Ammon's horn (tissue), 1 donor: ENCODE measurements around the gene ACTN4.

ENCODE experiments used
- DNase-seq: peaks from one replicate; pipeline ENCODE4 v3.0.0-alpha.2; 2016; ENCODE audit warnings: low spot score

ACTN4 gene

DNA sequence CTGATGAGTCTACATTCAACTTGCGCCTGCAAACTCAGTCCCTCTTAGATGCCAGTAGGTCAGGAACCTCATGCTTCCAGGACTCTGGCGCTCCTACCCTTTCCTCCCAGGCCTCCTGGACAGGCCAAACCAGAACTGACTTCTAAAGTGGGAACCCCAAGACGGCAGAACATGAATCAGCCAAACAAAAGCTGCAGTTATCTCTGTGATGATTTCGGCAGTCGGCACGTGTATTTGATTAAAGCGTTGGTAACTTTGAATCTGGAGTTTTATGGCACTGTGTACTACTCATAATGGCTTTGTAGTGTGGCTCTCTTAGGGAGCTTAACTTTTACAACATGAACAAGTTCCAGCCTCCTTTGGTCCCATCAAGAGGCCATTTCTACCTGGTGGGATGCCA lies 13.7 kb downstream of the ACTN4 start:
- DNase-seq: no peak

DNA sequence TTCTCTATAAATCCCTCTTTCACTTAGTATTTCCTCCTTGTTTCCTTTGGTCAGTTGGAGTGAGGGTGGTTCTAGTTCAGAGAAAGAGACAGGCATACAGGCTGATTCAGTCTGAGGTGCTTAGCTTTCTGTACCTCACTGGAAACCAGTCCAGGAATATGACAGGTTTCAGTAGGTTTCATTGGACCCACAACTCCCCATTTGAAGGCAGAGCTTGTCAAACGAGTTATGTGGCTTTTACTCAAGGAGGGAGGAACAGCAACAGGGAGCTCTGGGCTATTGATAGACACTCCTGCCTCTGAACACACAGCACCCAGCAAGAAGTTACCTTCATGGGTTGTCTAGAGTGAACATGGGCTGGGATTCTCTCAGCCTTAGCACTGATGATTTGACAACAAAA lies 14.5 kb downstream of the ACTN4 start:
- DNase-seq: no peak

DNA sequence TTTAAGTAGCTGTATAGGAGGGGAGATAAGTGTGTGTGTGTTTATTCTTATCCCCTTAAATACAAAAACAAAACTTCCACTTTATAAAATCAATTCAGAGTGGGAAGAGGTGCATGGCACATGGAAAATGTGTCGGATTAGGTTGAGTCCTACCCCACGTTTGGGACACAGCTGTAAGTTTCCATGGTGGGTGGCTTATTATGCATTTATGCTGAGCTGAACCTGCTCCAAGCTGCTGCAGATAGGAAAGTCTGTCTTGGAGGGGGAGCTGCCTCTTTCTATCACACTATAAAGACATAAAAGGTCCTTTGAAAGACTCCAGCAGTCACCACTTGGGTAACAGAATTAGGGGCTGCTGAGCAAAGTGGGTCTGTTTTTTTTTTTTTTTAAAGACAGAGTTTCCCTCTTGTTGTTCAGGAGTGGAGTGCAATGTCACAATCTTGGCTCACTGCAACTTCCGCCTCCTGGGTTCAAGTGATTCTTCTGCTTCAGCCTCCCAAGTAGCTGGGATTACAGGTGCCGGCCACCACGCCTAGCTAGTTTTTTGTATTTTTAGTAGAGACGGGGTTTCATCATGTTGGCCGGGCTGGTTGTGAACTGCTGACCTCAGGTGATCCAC lies 15.2 kb downstream of the ACTN4 start:
- DNase-seq: no peak

DNA sequence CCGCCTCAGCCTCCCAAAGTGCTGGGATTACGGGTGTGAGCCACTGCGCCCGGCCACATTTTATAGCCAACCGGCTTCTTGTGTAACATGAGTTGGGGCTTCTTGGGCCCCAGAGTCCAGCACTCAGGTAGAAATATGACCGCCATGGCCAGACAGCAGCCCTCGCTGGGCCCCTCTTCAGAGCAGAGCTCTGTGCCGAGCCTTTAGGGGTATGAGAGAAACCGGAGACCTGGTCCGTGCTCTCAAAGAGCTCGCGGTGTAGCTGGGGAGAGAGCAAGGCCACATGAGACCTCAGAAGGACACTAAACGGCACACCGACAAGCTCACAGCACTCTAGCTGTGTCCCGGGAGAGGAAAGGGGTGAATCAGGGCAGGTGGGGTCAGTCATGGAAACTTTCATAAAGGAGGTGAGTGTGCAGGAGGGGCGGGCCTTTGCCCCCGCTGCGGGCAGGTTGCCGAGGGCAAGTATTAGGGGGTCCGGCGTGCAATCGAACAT lies 15.8 kb downstream of the ACTN4 start:
- DNase-seq: no peak

DNA sequence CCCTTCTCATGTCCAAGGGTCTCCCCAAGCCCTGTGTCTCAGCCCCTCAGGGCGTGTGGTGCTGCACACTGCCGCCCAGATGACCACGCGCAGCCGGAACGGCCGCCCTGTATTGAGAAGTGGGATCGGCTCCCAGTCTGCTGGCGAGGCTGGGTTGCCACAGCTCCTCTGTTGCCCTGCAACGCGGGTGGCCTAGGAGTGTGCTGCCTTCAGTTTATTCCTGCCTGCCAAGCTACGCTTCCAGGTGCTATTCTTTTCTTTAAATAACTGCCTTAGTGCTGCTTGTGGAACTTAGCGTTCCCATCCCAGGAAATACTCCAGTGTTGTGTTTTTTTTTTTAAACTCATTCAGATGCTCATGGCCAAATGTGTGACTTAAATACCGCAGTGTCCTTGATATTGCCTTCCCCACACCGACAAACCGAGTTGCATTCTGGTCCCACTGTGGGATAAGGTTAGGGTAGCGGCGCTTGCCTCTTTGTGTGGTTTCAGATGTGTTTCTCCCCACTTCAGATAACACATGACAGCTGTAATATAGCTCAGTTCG lies 16.6 kb downstream of the ACTN4 start:
- peak; percentile 69 for DNase-seq

DNA sequence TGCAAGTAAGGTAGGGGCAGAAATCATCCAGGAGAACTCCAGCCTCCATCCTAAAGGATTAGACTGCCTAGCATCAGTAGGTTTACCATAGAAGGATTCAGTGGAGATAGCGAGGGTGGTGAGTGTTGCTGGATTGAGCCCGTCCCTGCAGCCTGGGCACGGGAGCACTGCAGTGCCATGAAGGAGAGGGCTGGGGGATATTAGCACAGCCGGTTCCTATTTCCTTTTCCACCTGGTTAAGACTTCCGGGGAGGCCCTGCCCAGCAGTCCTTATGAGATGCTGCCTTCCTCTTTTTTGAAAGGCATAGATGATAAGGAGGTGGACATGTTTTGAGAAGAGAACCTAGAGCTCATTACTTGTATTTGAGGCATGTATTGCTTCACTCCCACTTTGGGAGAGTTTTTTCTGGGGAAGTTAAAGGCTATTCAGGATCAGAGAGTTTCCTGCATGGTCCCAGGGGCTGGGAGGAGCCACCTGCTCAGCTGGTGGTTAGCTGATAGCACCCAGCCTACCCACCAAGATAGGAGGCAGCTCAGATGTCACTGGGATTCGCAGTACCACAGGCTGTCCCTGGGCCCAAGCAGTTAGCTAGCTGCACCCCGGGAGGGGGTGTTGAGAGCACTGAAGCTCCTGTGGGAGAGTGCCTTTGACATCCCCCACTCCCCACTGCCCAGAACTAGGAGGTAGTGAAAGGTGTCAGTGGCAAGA lies 17.2 kb downstream of the ACTN4 start:
- no peak for DNase-seq

DNA sequence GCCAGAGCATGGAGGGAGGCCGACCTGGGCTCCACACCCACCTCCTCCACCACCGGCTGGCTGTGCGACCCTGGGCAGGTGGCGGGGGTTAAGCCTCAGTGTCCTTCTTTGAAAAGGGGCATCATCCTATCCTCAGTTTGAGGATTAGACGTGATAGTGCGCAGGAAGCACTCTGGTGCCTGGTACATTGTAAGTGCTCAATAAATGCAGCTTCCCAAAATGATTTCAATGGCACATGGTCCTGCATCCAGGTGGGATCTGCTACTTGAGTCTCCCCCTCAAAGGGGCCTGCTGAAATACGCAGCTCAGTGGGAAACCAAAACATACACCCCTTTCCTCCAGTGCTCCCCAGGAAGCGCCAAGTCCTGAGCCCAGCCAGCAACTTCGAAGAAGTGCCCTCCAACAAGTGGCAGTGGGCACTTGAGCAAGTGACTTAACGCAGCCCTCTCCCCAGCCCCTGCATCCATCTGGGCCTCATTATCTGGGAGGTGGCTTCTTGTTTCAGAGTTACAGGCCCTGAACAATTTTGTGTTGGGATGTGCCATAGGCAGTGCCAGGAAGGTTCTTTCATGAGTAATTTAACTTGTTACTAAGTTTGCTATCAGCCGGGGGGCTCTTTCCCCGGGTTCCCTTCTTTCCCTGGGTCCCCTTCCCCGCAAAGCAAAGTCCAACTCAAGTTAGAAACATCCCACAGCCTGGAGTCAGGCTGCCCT lies 17.9 kb downstream of the ACTN4 start:
- no peak for DNase-seq

DNA sequence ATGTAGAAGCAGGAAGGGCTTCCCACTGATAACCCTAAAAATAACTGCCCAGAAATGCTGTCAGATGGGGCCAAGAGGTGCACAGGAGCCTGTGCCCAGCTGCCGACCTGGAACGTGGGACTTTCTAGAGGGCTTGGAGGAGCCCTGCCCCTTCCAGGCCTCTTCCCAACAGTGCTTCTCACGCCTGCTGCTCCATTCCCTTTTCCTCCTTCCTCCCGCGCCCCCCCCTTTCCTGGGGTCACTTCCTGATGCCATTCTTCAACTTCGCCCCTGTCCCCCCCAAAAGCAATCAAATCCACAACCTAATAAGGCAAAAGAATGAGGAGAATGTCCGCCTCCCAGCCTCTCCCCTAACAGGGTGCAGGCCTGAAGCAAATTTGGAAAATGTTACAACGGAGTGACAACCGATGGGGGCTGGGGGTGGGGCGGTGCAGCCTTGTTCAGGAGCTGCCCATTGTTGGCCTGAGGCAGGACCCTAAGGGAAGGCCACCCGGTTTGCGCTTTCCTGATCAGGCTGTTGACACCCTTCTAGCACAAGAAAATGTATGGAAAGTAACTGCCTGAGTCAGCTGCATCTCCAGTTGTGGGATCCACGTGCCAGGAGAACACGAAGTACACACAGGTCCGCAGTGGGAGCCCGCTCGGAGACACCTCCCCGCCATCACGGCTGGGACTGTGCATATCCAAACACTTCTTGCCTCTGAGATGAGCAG lies 18.7 kb downstream of the ACTN4 start:
- no peak for DNase-seq

DNA sequence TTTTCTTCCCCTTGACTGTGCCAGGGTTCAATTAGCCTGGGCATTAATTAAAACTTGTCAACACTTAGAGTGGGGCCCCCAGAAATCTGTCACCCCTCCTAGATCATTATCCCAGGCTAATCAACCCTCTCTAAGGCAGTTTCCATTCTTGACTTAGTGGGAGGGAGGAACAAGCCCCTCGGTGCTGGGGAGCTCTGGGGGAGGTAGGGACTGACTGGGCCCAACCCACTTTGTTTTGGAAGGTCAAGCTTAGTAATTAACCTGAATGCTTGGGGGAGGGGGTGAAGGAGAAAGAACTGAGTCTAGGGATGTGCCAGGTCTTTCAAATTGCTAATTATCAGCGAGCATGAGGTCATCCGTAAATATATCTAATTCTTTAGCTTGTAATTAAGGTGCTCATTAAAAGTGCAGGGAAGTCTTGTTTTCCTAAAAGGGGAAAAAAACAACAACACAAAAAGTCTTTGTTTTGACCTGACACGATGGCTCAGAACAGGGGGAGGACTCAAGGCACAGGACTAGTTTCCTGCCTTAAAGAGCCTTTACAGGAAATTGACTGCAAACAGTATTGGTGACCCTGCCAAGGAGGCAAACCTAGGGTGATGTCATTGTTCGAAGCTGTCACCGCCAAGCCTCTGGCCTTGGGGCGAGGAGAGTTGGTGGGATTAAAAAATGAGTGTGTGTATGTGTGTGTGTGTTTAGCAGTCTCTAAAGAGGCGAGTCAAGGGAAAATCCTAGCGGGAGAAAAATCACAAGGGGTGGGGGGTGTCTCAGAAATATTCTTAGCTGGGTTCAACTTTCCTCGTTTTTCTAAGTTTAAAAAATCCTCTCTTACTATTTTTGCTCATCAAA lies 19.4 kb downstream of the ACTN4 start:
- DNase-seq: no peak

DNA sequence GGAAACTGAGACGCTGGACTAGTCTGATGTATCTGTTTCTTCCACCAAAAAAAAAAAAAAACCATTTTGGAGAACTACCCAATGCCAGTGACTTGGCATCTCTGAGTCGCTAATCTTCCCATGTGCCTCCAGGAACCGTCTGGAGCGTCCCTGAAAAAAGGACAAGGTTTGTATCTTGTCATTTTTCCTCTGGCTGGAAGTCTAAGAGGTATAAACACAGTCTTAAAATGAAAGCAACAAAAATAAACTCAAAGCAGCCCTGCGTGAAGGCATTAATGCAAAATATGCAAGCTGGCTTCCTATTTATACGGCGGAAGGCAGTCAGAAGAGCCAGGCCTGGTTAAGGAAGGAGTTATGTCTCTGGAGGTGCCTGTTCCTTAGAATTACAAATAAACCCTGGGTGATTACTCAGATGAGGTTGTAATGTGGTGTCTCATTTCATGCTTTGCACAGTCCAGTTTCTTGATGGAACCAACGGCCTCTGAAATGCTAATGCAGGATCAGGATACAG lies 20.3 kb downstream of the ACTN4 start:
- DNase-seq: no peak

DNA sequence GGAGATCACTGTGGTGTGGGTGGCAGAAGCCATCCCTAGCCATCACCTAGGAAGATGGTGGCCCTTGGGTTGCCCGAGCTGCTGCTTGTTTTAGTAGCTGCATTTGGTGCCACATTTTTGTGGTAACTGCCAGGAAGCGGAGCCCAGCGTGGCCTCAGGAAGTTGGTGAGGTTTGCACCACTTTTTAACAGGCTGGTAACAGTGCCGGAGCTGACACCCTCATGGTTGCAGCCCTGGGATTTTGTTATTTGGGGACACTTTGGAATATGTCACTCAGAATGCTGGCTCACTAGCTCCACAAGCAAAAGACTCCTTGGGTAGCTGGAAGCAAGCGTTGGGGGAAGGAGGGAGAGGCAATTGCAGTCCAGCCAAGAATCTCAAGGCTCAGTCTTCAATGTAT lies 22.1 kb downstream of the ACTN4 start:
- DNase-seq: no peak

DNA sequence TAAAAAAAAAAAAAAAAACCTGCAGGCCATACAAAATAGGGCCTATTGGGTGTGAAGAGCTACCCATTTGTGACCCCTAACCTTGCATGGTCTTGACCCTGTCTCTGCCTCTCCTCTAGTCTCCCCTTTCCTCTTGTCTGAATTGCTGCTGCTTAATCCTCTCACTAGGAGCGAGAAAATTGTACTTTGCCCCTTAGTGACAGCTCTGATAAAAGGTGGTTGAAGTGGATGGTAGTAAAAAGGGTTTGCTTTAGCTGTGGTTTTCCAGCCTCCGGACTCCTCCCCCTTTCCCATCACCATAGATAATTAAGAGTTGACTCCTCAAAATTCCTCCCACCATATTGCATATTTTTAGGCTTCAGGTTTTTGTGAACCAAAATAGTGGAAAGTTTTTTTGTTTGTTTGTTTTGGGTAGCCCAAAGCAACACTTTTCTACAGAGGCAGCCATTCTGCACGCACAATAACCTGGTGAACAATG lies 23.5 kb downstream of the ACTN4 start:
- no peak for DNase-seq

DNA sequence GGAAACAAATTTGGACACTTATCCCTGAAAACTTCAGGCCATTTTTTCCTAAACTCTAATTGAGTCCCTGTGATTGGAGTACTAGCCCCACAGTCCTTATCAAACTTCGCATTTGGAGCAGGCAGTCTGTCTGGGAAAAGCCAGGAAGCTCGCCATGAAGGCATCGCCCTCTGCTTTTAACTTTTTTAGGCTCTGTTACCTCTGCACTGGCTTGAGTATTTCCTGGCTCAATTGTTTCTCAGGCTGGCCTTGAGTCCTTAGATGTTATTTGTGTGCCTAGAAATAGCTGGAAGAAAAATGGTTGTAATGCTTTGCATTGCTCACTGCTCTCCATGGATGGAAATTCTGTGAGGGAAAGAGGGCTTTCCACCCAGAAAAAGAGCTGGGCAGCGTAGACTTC lies 24.2 kb downstream of the ACTN4 start:
- DNase-seq: no peak

DNA sequence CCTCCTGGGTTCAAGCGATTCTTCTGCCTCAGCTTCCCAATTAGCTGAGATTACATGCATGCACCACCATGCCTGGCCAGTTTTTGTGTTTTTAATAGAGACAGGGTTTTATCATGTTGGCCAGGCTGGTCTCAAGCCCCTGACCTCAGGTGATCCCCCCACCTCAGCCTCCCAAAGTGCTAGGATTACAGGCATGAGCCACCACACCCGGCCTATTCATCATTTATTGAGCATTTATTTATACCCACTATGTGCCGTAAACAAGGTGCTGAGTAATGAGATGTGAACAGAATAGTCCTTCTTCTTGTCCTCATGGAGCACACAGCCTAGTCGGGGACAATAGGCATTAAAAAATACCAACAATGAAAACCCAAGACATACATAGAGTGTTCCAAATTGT lies 25.6 kb downstream of the ACTN4 start:
- DNase-seq: no peak

DNA sequence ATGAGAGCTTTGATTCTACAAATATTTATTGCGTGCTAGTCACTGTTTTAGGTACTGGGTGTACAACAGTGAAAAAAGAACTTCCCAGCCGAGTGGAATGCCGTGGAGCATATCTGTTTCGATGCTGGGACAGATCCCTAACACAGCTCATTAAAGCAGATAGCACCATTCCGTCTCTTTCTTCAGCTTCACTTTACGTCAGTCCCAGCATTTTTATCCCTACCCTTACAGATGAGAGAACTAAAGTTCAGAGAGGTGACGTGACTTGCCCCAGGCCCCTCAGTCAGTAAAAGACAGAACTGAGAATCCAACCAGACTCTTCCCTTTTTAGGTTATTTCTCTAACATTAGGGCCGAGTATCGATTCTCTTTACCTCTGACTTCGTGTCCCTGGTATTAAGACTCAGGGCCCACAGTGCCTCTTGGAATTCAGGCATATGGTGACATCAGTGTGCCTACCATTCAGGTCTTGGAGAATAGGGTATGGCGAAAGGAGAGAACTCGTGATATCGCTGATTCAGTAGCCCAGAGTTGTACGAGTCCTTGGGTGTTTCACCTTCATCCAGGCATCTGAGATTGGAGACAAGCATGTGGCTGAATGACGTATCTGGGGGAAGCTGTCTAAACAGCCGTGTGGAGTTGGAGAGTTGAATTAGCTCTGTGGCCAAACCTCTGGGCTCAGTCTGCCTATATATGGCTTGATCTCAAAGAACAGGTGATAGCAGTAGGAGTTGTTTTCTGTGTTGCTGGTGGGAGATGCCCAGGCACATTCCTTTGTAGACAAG lies 27.1 kb downstream of the ACTN4 start:
- DNase-seq: no peak

DNA sequence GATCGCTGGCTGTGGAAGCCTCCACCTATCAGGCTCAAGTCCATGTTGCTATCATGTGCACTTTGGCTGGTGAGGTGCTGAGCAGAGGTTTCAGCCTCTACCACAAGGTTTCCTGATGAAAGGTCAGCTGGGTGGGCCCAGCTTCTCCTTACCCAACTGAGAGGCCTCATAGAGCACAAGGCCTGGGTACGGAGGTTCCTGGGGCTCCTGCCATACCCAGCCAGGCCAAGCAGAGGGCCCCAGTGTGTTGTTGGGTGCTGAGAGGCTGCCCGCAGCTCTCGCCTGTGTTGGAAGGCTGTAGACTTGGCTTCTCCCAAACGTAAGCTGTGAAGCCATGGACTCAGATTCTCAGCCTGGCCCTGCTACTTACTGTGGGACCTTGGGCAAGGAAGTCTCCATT lies 28.2 kb downstream of the ACTN4 start:
- DNase-seq: no peak

DNA sequence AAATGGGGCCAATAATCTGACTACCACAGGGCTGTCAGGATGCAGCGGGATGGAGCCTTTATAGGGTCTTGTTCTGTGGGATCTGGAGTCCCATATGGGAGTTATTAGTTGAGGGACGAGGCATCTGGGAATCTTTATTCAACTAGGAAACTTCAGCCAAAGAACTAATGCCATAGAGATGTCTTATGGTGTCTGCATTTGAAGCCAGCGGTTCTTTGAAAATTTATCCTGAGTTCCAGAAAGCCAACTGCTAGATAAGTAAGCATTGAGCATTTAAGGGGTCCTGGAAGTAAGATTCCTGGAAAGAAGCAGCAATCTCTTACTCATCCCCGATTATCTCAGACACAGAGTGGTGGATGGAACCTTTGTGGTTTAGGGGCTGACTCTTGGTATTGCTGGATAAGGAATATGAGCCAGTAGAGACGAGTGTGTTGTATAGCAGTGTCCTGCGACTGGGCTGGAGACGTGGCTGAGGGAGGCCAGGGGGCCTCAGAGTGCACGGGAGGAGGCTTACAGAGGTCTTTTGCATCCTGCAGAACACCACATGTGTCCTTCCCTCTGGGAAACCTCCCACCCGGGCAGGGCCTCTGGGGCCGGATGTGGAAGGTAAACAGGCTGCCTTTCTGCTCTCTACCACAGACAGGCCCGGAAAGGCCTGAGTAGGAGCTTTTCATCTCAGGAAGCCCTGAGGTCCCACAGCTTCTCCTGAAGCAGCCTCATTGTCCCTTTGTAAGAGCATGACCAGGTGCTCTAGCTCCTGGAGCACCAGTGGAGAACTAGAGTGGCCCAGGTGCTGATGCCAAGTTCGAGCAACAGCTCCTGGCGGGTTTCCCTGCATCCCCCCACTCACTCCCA lies 28.8 kb downstream of the ACTN4 start:
- no peak for DNase-seq

DNA sequence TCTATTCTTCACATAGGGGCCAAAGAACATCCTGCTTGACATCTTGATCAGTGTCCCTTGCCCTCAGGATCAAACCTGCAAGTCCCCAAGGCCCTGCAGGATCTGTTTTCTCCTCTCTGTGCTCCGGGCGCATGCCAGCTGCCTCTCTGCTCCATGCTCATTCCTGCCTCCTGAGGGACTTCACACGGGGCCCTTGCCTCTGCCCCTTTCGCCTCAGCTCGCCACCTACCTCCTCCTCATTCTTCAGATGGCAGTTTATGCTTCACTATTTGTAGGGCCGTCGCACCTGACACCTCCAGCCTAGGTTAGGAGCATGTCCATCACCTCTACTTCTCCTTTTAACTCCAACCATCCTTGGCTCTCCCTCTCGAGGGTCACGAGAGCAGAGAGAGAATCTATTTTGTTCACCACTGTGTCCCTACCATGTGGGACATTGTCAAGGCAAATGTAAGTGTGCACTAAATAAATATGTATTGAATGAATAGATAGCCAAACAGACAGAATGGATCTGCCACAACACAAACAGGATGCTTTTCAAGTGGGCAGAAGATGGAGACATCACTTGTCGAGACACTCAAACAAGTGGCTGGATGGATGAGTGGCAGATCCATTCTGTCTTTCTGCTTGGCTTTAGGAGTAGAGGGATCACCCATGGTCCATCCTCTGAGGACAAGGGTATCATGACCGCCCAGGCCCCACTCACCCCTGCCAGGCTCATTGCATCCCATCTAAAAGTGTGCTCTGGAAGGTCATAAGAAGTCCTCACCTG lies 29.6 kb downstream of the ACTN4 start:
- no peak for DNase-seq
